Activated CD4-positive, alpha-beta memory T cell treated with anti-CD3 and anti-CD28 coated beads, Interleukin-2, amount 10 ng/mL, durations not matched to agents 7 days and 5 days (primary cell): ENCODE results near the gene MATR3. TPM values are rescaled to one million over a fixed set of nuclear protein-coding genes. Genes with fewer than 3 reads are reported as not detected.

Experiments
- CTCF ChIA-PET: fragments of 350-600 bp; sonication (Branson Sonifier 250); formaldehyde crosslinking; loops from one replicate; lab custom pipeline; 2021; ENCODE audit warnings: antibody characterized with exemption, inconsistent platforms; lab: Charles Lee
- POLR2A ChIA-PET: fragments of 350-600 bp; sonication (Branson Sonifier 250); formaldehyde crosslinking; loops from one replicate; lab custom pipeline; 2021; ENCODE audit warnings: antibody characterized with exemption; lab: Charles Lee
- DNase-seq: peaks from one replicate; pipeline ENCODE4 v3.0.0-alpha.2; 2020
- H3K27ac Mint-ChIP-seq: one replicate; pipeline ENCODE4 v1.8.0; 2021; ENCODE audit warnings: mild to moderate bottlenecking, mixed read lengths
- H3K27me3 Mint-ChIP-seq: one replicate; pipeline ENCODE4 v1.8.0; 2021; ENCODE audit warnings: mixed read lengths
- H3K36me3 Mint-ChIP-seq: one replicate; pipeline ENCODE4 v1.8.0; 2021; ENCODE audit warnings: low read depth, mixed read lengths
- H3K4me1 Mint-ChIP-seq: one replicate; pipeline ENCODE4 v1.8.0; 2021; ENCODE audit warnings: mixed read lengths
- H3K4me3 Mint-ChIP-seq: one replicate; pipeline ENCODE4 v1.8.0; 2021; ENCODE audit warnings: mild to moderate bottlenecking, mixed read lengths
- H3K9me3 Mint-ChIP-seq: one replicate; pipeline ENCODE4 v1.8.0; 2021; ENCODE audit warnings: mixed read lengths
- total RNA-seq, 2 experiments: library from RNA; stranded (reverse); gene quantifications; one replicate each; pipeline ENCODE4 v1.2.3, GENCODE V29; 2021

The MATR3 gene
- total RNA-seq, 2 experiments from 2014 or later = 168 to 193 TPM

DNA sequence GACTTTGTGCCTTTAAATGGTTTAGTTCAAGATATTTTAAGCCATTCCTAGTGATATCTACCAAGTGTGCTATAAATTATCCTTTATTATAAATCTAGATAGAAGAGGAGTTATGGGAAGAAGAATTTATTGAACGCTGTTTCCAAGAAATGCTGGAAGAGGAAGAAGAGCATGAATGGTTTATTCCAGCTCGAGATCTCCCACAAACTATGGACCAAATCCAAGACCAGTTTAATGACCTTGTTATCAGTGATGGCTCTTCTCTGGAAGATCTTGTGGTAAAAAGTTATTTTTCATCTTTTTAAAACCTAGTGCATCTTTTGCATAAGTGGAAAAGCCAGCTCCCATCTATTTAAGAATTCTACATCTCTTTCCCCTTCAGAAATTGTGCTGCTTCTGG, 70.9 kb downstream of the MATR3 start:
- Mint-ChIP-seq H3K9me3 (no peaks in the 10 kb centered on the region), H3K27ac (no peak overlapping the region), H3K4me1 (peaks cover 11% of the 10 kb centered on the region), H3K4me3 (no peak overlapping the region), H3K36me3 (peaks cover 45% of the 10 kb centered on the region), H3K27me3 (no peaks in the 10 kb centered on the region)
- CTCF ChIA-PET = no interaction called here
- POLR2A ChIA-PET = interaction anchor here (1.3 kb wide), 1 partner anchor 25 kb away, joined by 3 read pairs; the partner anchor contains the start of gene MZB1
- DNase-seq = no peak

DNA sequence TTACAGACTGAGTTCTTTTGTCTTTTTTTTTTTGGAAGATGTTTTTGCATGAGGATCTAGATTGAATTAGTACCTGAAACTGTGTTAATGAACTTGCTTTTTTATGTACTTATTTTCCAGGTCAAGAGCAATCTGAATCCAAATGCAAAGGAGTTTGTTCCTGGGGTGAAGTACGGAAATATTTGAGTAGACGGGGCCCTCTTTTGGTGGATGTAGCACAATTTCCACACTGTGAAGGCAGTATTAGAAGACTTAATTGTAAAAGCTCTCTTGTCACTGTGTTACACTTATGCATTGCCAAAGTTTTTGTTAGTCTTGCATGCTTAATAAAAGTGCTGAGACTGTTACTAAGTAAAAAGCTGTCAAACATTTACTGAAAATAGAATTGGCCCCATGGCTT, 75.1 kb downstream of the MATR3 start:
- no peaks in the 10 kb centered on the region for H3K27me3 Mint-ChIP-seq
- ChIA-PET POLR2A (interaction anchor here (1.5 to 2.7 kb wide), 2 partner anchors 23 to 26 kb away, joined by 5 to 6 read pairs; no protein-coding TSS in a partner anchor), CTCF (interaction anchor here (0.9 to 1.5 kb wide), 6 partner anchors 24 to 579 kb away, joined by 3 to 5 read pairs (median 4); partner anchors contain the start of gene PAIP2)
- H3K4me3 Mint-ChIP-seq = no peak overlapping the region
- H3K36me3 Mint-ChIP-seq = peaks cover 49% of the 10 kb centered on the region
- peaks cover 21% of the 10 kb centered on the region for H3K4me1 Mint-ChIP-seq
- H3K9me3 Mint-ChIP-seq = no peaks in the 10 kb centered on the region
- no peak for DNase-seq
- H3K27ac Mint-ChIP-seq = no peak overlapping the region

DNA sequence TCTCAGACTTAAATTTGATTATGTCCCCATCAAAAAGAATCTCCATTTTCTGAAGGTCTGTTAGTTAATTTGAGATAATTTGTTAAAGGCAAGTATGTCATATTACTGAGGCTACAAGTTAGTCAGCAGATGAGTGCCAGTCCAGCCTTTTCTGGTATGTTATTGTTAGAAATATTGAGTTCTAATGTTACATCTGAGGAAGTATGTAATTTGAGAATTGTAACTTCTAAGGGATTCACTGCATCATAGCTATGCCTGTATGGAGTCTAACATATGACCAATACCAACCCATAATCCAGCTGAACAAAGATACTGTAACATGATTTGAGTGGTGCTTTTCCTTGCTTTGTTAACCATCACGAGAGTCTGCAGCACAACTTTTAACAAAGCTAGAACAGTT, 75.6 kb downstream of the MATR3 start:
- no peak for DNase-seq
- Mint-ChIP-seq H3K36me3 (peaks cover 47% of the 10 kb centered on the region), H3K4me1 (peaks cover 17% of the 10 kb centered on the region), H3K9me3 (no peaks in the 10 kb centered on the region), H3K4me3 (no peak overlapping the region), H3K27me3 (no peaks in the 10 kb centered on the region), H3K27ac (no peak overlapping the region)
- ChIA-PET CTCF (interaction anchor here (0.9 to 1.5 kb wide), 5 partner anchors 24 to 579 kb away, joined by 3 to 5 read pairs (median 4); partner anchors contain the start of gene PAIP2), POLR2A (interaction anchor here (0.6 to 2.7 kb wide), 3 partner anchors 20 to 27 kb away, joined by 3 to 6 read pairs (median 5); partner anchors contain the start of gene MZB1)

DNA sequence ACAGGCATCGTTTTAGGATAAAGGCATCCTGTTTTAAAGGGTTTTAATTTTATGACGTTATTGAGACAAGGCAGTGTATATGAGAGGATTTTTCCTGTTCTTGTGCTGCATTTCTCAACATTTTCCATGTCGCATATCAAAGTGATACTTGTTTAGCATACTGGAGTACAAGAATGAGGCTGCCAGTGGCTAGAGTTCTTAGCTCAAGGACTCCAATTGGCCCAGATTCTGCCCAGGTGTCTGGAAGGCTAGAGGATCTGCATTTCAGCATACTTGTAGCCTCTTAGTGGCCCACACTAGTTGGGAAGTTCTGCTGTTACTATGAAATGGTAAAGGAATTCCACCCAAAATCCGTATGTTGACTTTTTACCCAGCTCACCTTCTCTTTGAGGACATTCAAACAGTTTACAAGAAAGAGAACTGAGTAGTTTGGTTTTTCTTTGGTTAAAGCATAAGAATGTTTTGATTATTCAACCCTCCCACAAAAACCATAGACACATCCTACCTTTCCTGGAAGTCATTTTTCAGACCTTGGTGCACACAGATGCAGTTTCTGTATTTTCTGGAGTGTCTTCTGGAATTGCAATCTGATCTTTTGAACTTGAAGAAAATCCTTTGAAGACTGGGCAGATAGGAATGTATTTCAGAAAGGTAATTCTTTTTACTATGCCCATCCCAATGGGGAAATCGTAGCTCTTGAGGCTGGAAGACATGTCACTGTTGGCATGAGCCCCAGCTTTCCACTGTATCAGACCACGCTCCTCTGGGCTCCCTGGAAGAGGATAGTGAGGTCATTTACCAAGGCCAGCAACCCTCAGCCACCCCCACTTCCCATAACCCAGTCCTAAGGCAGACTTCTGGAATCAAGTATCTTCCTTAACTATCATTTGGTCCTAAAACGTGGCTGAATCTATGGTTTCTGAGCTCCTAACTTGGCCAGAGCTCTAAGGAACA, 78.2 kb downstream of the MATR3 start:
- Mint-ChIP-seq H3K36me3 (peaks cover 31% of the 10 kb centered on the region), H3K27ac (peak overlapping the region; percentile 11), H3K4me3 (no peak overlapping the region), H3K9me3 (no peaks in the 10 kb centered on the region), H3K27me3 (no peaks in the 10 kb centered on the region), H3K4me1 (peaks cover 17% of the 10 kb centered on the region)
- POLR2A ChIA-PET = interaction anchor here (0.9 to 2.1 kb wide), 4 partner anchors 8 to 30 kb away, joined by 3 to 7 read pairs (median 6); partner anchors contain the start of genes MZB1 and PAIP2
- CTCF ChIA-PET = interaction anchor here (1.0 to 1.6 kb wide), 4 partner anchors 9 to 792 kb away, joined by 3 to 4 read pairs (median 3); no protein-coding TSS in a partner anchor
- DNase-seq = no peak

DNA sequence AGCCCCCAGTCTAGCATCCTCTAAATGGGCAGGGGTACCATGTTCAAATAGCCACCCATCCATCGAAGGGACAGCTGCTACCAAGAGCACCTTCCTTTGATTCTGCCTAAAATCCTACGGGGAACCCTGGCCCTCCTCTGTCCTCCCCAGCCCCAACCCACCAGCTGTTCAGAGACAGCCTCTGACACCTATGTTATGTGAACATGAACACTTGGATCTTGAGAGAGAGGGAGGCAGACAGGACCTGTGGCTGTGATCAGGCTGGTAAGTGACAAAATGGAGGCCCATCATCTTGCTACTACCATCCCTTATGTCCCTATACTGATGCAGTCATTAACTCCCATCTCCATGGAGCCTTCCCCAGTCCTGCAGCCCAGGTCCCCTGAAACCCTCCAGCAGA, 81.4 kb downstream of the MATR3 start:
- POLR2A ChIA-PET = interaction anchor here (2.0 kb wide), 1 partner anchor 33 kb away, joined by 12 read pairs; the partner anchor contains the start of gene PAIP2
- no peak for DNase-seq
- H3K36me3 Mint-ChIP-seq = peaks cover 26% of the 10 kb centered on the region
- CTCF ChIA-PET = no interaction called here
- no peak overlapping the region for H3K27ac Mint-ChIP-seq
- no peaks in the 10 kb centered on the region for H3K9me3 Mint-ChIP-seq
- H3K27me3 Mint-ChIP-seq = no peaks in the 10 kb centered on the region
- peaks cover 25% of the 10 kb centered on the region for H3K4me1 Mint-ChIP-seq
- no peak overlapping the region for H3K4me3 Mint-ChIP-seq

DNA sequence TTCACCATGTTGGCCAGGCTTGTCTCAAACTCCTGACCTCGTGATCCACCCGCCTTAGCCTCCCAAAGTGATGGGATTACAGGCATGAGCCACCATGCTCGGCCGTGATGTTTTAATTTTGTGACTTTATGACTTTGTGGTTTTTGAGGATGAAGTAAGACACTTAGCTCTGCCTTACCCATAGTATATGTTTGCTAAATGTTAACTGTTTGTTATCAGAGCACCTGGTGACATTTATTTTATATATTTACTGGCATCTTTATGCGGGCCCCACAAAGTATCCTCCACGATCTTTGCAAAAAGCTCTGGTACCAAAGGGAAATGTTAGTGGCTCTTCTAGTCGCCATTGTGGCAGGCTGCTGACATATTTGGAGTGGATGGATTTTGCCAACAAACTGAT, 82.8 kb downstream of the MATR3 start:
- no peaks in the 10 kb centered on the region for H3K27me3 Mint-ChIP-seq
- no peaks in the 10 kb centered on the region for H3K9me3 Mint-ChIP-seq
- ChIA-PET CTCF (interaction anchor here (2.1 kb wide), 1 partner anchor 34 kb away, joined by 5 read pairs; the partner anchor contains the start of gene PAIP2), POLR2A (interaction anchor here (1.0 kb wide), 1 partner anchor 12 kb away, joined by 4 read pairs; no protein-coding TSS in a partner anchor)
- peaks cover 20% of the 10 kb centered on the region for H3K4me1 Mint-ChIP-seq
- H3K27ac Mint-ChIP-seq = no peak overlapping the region
- no peak overlapping the region for H3K4me3 Mint-ChIP-seq
- peaks cover 23% of the 10 kb centered on the region for H3K36me3 Mint-ChIP-seq
- DNase-seq = no peak

DNA sequence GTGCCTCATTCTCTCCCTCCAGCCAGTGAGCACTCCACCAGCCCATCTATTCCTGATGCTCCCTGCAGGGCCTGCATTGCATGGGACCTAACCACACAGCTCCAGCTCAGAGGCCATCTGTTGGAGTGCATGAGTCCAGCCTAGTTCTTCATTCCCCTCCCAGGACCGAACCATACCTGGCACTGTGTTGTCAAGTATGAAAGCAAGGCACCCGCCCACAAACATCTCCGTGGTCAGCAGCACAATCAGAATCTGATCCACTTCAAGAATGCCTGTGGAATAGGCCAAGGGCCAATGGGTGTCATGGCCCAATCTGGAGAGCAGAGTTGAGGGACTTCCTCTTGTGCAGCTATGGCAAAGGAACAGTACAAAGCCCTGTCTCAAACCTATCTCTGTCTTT, 83.7 kb downstream of the MATR3 start:
- no peaks in the 10 kb centered on the region for H3K27me3 Mint-ChIP-seq
- ChIA-PET POLR2A (interaction anchor here (1.0 to 1.2 kb wide), 2 partner anchors 9 to 15 kb away, joined by 4 to 5 read pairs; no protein-coding TSS in a partner anchor), CTCF (interaction anchor here (2.1 kb wide), 1 partner anchor 35 kb away, joined by 5 read pairs; the partner anchor contains the start of gene PAIP2)
- peaks cover 12% of the 10 kb centered on the region for H3K4me1 Mint-ChIP-seq
- H3K36me3 Mint-ChIP-seq = peaks cover 16% of the 10 kb centered on the region
- no peaks in the 10 kb centered on the region for H3K9me3 Mint-ChIP-seq
- H3K27ac Mint-ChIP-seq = no peak overlapping the region
- DNase-seq = no peak
- no peak overlapping the region for H3K4me3 Mint-ChIP-seq

DNA sequence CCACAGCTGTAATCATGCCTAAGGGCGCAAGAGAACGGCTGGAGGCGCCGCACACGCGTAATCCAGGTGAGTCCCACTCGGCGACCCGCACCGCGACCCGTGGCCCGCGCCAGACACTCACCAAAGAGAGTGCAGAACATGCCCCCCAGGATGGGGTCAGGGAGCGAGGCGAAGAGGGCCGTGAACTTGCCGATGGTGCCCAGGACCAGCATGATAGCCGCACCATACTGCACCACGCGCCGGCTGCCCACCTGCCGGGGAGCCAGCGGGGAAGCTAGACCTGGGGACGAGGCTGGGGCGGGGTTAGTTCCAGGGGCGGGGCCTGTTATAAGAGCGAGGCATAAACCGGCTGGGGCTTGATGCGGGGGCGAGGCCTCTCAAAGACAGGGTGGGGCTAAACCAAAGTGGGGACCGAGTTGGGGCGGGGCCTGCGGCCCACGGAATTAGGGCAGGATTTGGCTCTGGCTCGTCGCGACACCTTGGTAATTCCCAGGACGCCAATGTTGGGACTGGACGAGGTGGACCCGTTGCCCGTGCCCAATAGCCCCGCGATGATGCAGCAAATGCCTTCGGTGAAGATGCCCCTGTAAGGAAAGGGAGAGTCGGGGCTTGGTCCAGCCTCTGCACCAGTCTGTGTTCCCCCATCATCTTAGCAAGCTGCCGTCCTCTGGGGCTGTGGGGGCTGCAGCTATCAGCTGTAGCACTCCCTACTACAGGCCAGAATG, 84.7 kb downstream of the MATR3 start:
- no peak for DNase-seq
- Mint-ChIP-seq H3K4me3 (no peak overlapping the region), H3K36me3 (peaks cover 13% of the 10 kb centered on the region), H3K9me3 (no peaks in the 10 kb centered on the region), H3K27me3 (no peaks in the 10 kb centered on the region), H3K27ac (no peak overlapping the region), H3K4me1 (peaks cover 9% of the 10 kb centered on the region)
- ChIA-PET CTCF (interaction anchor here (2.1 kb wide), 1 partner anchor 36 kb away, joined by 5 read pairs; the partner anchor contains the start of gene PAIP2), POLR2A (interaction anchor here (1.0 kb wide), 1 partner anchor 14 kb away, joined by 5 read pairs; no protein-coding TSS in a partner anchor)

DNA sequence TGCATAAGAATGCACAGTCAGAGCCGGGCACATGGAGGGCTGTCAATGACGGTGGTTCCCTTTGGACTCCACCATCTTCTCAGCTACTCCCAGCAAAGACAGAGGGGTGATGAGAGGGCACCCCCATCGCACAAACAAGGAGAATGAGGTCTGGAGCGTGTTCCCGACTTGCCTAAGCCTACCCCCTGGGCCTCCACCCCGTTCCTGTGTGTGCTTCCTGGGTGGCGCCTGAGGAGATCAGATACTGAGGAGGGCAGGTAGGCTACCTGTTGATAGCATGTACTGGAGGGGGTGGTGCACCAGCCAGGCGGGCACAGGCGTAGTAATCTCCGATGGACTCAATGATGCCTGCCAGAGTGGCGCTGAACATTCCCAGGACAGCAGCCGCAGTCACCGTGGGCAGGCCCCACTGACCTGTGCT, 85.4 kb downstream of the MATR3 start:
- H3K9me3 Mint-ChIP-seq = no peaks in the 10 kb centered on the region
- H3K27ac Mint-ChIP-seq = no peak overlapping the region
- H3K36me3 Mint-ChIP-seq = peaks cover 7% of the 10 kb centered on the region
- H3K4me3 Mint-ChIP-seq = no peak overlapping the region
- CTCF ChIA-PET = no interaction called here
- H3K27me3 Mint-ChIP-seq = no peaks in the 10 kb centered on the region
- DNase-seq = no peak
- POLR2A ChIA-PET = interaction anchor here (0.5 to 1.2 kb wide), 2 partner anchors 20 to 76 kb away, joined by 3 to 5 read pairs; no protein-coding TSS in a partner anchor
- peaks cover 11% of the 10 kb centered on the region for H3K4me1 Mint-ChIP-seq

DNA sequence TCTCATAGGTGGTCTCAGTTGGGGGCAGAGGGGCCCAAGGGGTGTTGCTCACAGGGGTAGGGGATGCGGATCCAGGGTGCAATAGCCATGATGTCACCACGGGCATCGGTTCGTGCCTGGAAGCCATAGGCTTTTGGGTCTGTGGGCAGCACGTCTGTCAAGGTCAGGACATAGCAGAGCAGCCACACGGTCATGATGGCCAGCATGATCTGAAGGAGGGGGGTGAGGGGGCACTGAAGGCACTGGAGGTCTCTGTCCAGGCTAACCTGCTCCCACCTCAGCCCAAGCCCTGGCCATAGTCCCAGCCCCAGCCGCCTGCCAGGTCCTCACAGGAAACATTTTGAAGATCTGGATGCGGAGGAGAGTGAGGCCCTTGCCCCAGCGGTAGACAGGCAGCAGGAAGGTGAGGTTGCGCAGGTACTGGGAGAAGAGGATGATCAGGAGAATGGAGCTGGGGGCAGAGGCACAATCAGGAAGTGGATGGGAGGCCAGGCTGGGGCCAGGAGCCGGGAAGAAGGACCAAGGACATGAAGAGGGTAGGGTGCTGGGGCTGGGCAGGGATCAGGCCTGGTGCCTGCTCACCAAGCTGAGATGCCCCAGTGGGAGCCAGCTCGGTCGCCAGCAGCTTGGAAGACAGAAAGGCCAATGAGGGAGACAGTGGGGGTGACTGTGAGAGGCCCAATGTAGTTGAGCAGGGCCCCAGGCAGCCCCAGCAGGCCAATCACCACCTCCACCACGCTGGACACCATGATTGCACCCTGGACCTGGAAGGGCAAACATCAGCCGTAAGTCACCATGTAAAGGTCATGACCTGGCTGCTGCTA, 86.3 kb downstream of the MATR3 start:
- ChIA-PET POLR2A (interaction anchor here (0.7 to 1.8 kb wide), 6 partner anchors 9 to 38 kb away, joined by 3 to 6 read pairs (median 3); partner anchors contain the start of genes MZB1 and PAIP2), CTCF (no interaction called here)
- H3K9me3 Mint-ChIP-seq = no peaks in the 10 kb centered on the region
- no peak overlapping the region for H3K4me3 Mint-ChIP-seq
- DNase-seq = no peak
- no peaks in the 10 kb centered on the region for H3K27me3 Mint-ChIP-seq
- H3K4me1 Mint-ChIP-seq = peaks cover 18% of the 10 kb centered on the region
- H3K27ac Mint-ChIP-seq = no peak overlapping the region
- H3K36me3 Mint-ChIP-seq = peaks cover 6% of the 10 kb centered on the region
